Stimulated activated effector memory CD8-positive, alpha-beta T cell treated with anti-CD3 and anti-CD28 coated beads, Interleukin-12 subunit alpha, Interleukin-12 subunit beta, amount 100 ng/mL, for 72 hours (primary cell): Measurements from ENCODE around the gene MACROD2.

Experiments
- ATAC-seq: fragments of 150-1000 bp; cut with Tn5 transposase; 2 replicates; pipeline ENCODE4 v1.10.0; 2021
- DNase-seq, 2 donors: peaks; one replicate each; pipeline ENCODE4 v3.0.0; 2021 to 2022; ENCODE audit warnings: low spot score in 2 of 2
- H3K27ac Mint-ChIP-seq: one replicate; pipeline ENCODE4 v1.8.0; 2022; ENCODE audit warnings: mild to moderate bottlenecking, mixed read lengths
- H3K36me3 Mint-ChIP-seq: one replicate; pipeline ENCODE4 v1.8.0; 2022; ENCODE audit warnings: mild to moderate bottlenecking, mixed read lengths
- H3K4me1 Mint-ChIP-seq: one replicate; pipeline ENCODE4 v1.8.0; 2022; ENCODE audit warnings: mixed read lengths
- H3K4me3 Mint-ChIP-seq: one replicate; pipeline ENCODE4 v1.8.0; 2022; ENCODE audit warnings: mild to moderate bottlenecking, mixed read lengths
- H3K9me3 Mint-ChIP-seq: one replicate; pipeline ENCODE4 v1.8.0; 2022; ENCODE audit warnings: mixed read lengths

The MACROD2 gene

DNA sequence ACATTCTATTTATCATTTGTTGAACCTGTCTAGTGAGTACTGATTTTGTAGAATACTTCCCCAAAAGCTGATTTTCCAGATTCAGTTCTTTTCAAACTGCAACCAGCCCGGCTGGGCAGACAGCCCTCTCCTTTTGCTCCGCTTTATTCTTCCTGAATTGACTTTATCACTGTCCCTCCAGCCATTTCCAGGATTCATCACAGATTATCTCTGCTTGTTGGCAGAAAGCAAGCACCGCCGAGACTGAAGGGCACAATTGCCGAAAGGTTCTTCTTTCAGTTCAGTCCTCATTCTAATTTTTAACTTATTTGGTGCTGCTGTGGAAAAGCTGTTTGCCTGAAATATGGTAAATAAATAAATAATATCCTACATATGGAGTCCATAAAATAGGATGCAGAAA, 711.2 kb downstream of the MACROD2 start:
- Mint-ChIP-seq H3K9me3 (peaks cover 13% of the 10 kb centered on the region), H3K4me1 (no peaks in the 10 kb centered on the region), H3K27ac (no peak overlapping the region), H3K4me3 (no peak overlapping the region), H3K36me3 (no peaks in the 10 kb centered on the region)
- no peak for ATAC-seq
- no peak for DNase-seq

DNA sequence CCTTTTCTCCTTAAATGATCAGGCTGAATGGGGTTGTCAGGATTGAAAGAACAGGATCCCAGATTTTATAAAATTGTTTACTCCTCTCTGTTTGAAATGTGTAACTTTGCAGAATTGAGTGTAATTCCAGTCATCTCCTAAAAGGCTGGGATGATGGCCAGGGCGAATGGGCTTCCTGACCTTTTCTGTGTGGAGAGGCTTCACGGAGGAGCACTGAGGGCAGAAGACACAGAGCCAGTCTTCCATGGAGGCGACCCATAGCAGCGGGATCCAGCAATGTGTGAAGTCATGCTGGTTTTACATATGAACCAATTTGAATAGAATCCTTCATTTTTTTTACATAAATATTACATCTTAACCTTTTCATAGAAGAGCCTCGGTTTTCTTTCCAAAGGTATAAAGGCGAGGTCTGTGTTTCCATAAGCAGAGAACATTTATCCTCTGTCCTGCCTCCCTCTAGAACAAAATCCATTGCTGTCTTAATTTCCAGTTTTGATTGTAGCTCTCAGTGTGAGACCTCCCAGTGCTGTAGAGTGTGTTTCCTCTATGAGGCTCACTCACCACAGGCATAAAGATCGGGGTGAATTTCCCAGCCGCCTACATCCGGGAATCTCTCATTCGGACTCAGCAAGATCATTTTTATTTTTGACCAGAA, 711.8 kb downstream of the MACROD2 start:
- ATAC-seq (no peak), DNase-seq (no peak)
- Mint-ChIP-seq H3K4me1 (no peaks in the 10 kb centered on the region), H3K27ac (no peak overlapping the region), H3K36me3 (no peaks in the 10 kb centered on the region), H3K9me3 (peaks cover 14% of the 10 kb centered on the region), H3K4me3 (no peak overlapping the region)

DNA sequence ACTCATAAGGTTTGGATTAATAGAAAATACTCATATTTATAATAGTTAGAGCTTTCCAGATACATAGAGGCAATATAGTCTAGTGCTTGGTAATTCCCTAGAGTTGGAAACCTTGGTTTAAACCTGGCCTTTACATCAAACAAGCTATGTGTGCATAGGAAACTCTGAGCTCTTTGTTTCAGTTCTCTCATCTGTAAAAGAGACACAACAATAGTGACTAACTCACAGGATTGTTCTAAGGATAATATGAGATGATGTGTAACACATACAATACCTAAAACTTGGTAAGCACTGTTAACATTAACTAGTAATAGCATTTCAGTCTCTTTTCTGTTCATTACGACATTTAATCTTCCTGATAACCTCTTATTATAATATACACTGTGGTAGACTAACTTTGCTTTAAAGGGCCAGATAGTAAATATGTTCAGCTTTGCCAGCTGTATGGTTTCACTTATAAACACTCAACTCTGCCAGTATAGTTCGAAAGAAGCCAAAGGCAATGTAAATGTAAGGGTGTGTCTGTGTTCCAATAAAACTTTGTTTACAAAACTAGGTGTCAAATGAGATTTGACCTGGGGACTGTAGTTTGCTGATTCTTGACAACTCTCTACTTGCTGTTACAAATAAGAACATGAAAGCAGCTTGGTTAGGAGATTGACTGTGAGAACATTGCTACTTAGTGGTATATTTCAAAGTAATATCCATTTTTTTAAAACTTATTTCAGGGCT, 712.7 kb downstream of the MACROD2 start:
- no peak overlapping the region for H3K4me3 Mint-ChIP-seq
- DNase-seq (no peak), ATAC-seq (no peak)
- H3K9me3 Mint-ChIP-seq: peaks cover 17% of the 10 kb centered on the region
- H3K4me1 Mint-ChIP-seq: no peaks in the 10 kb centered on the region
- no peaks in the 10 kb centered on the region for H3K36me3 Mint-ChIP-seq
- no peak overlapping the region for H3K27ac Mint-ChIP-seq

DNA sequence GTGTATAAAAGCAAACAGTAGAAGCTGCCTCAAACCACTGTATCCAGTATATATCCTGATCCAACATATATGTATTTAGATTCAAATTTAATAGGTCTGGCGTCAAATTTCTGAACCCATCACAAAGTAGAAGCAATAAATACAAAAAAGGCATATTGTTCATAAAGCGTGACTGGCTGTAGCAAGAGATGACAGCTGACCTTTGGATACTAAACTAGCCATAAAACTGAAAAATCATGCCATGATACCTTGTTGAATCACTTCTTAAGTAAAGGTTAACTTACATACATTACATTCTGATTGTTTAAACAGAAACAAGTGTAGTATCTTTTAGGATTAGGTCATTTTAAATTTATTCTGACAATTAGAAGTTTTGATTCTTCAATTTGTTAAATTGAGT, 714.1 kb downstream of the MACROD2 start:
- no peaks in the 10 kb centered on the region for H3K36me3 Mint-ChIP-seq
- peaks cover 21% of the 10 kb centered on the region for H3K9me3 Mint-ChIP-seq
- no peak overlapping the region for H3K27ac Mint-ChIP-seq
- no peaks in the 10 kb centered on the region for H3K4me1 Mint-ChIP-seq
- ATAC-seq: no peak
- DNase-seq: no peak
- no peak overlapping the region for H3K4me3 Mint-ChIP-seq

DNA sequence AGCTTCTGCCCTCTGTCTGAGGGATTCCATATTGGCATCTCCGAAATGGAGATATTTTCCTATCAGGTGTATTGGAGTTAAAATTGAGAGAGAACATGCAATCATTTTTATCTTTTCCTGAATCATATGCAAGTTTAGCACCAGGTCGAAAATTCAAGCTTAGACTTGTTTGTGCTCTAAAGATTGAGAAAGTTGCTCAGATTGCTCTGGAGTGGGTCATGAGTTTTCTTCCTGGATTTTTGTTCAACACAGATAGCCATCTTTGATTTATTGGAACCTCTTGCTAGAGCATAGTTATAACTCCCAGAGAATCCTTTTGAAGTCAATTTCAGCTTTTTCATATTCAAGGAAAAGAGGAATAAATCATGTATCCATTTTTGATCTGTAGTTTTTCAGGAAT, 715.6 kb downstream of the MACROD2 start:
- no peak for ATAC-seq
- no peak overlapping the region for H3K4me3 Mint-ChIP-seq
- H3K9me3 Mint-ChIP-seq: peaks cover 24% of the 10 kb centered on the region
- DNase-seq: no peak
- no peak overlapping the region for H3K27ac Mint-ChIP-seq
- H3K4me1 Mint-ChIP-seq: no peaks in the 10 kb centered on the region
- H3K36me3 Mint-ChIP-seq: no peaks in the 10 kb centered on the region

DNA sequence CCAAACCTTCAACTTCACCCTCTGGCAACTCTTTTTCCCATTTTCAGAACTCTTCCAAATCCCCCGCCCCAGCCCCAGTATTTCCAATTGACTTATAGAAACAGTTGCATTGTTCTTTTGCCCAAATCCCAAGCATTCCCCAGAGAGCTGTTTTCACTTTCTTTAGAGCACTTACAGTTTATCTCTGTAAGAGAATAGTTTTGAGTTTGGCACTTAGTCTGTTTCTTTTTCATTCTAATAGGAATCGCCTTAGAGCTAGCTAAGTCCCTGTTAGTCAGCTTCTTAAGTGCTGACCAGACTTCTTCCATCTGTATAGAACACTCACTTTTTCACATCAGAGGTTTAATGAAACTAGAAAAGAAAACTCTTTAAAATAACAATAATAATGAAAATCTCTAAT, 716.3 kb downstream of the MACROD2 start:
- DNase-seq (no peak), ATAC-seq (no peak)
- Mint-ChIP-seq H3K4me1 (no peaks in the 10 kb centered on the region), H3K27ac (no peak overlapping the region), H3K36me3 (no peaks in the 10 kb centered on the region), H3K9me3 (peaks cover 25% of the 10 kb centered on the region), H3K4me3 (no peak overlapping the region)

DNA sequence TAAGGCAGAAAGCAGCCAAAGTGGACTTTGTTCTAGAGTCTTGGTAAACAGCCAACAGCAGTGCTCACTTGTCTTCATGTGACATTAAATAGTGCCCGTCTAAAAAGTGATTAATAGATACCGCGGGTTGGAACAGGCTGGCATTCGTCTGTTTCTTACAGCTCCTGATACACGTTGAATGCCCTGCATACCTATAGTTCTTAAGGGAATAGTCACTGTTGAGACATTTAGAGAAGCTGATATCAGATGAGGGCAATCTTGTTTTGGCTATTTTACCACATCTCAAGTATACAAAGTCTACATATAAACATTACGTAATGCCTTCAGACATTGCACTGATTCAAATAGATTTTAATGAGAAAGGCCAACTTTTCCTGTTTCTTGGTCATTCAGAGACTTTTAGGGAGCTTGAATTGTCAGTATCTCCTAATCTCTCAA, 717.0 kb downstream of the MACROD2 start:
- Mint-ChIP-seq H3K36me3 (no peaks in the 10 kb centered on the region), H3K9me3 (peaks cover 25% of the 10 kb centered on the region), H3K4me1 (no peaks in the 10 kb centered on the region), H3K27ac (no peak overlapping the region), H3K4me3 (no peak overlapping the region)
- no peak for ATAC-seq
- DNase-seq: no peak

DNA sequence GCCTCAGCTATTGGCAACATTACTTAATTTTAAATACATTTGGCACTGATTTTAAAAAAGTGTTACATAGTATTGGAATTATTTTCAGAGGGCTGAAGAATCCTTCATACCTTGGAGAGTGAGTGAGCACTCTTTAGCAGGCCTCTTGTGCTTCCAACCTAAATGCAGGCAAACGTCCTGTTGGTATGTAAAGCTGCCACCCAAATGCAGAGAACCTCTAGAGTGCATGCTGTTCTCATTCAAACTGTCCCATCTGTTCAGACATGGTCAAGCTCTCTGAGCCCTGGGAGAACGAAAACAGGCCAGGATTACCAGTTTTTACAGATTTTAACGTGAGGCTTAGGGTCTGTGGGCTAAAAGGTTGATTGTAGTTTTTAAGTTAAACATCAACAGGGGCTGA, 720.1 kb downstream of the MACROD2 start:
- Mint-ChIP-seq H3K4me1 (no peaks in the 10 kb centered on the region), H3K9me3 (peaks cover 27% of the 10 kb centered on the region), H3K4me3 (no peak overlapping the region), H3K36me3 (no peaks in the 10 kb centered on the region), H3K27ac (no peak overlapping the region)
- ATAC-seq (no peak), DNase-seq (no peak)

DNA sequence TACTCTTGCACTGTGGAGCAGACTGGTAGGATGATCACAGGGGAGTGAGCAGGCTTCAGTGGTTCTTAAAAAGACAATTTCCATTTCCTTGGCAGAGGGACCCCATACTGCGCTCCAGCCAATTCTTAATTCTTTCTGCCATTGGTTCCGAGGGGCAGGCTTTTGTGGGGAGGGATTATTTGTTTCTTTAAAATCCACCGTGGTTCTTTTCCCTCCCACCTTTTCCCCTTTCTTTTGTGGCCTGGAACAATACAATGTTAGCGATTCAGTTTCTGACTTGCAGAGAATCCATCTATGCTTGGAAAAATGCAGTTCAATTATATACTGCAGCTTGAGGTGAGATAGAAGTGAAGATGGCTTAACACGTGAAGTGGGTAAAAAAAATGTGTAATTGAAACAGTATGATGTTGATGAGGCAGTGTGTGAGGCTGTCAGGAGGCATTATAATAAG, 721.1 kb downstream of the MACROD2 start:
- H3K4me3 Mint-ChIP-seq: no peak overlapping the region
- ATAC-seq: no peak
- H3K4me1 Mint-ChIP-seq: no peaks in the 10 kb centered on the region
- DNase-seq: no peak
- H3K27ac Mint-ChIP-seq: no peak overlapping the region
- no peaks in the 10 kb centered on the region for H3K36me3 Mint-ChIP-seq
- H3K9me3 Mint-ChIP-seq: peaks cover 24% of the 10 kb centered on the region

DNA sequence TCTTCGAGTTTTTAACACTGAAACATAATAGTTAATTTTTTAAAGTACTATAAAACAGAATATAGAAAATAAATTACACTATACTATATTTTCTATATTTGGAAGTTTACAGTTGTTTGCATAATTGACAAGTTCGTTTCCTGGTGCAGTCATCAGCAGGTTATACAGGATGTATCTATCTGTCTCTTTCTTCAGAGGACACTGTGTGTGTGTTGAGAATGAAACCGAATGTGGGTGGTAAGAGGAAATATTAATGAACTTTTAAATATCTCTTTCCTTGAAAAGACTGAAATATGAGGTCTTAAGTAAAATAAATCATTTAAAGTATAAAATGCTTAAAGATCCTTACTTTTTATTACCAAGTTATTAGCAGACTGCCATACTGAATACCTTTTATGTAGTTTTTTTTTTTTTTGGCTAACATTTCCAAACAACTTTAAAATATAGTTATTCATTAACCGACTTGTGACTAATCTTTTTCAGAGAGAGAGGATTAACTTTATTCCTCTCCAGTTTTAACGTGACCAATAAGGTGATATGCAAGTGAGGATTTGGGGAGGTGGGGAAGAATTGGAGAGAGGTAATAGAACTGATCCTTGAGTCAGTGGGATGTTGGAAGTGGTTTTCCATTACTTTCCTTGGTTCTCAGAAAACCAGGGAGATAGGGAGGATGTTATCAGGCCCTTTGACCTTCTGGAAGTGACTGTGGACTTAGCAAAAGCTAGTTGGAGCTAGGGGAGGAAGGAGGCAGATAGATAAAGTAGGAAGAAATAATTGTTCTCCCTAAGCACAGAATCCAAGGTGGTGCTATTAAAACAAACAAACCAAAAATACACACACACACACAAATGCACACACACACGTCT, 722.1 kb downstream of the MACROD2 start:
- Mint-ChIP-seq H3K4me1 (no peaks in the 10 kb centered on the region), H3K27ac (no peak overlapping the region), H3K9me3 (peaks cover 20% of the 10 kb centered on the region), H3K36me3 (no peaks in the 10 kb centered on the region), H3K4me3 (no peak overlapping the region)
- ATAC-seq (no peak), DNase-seq (no peak)

DNA sequence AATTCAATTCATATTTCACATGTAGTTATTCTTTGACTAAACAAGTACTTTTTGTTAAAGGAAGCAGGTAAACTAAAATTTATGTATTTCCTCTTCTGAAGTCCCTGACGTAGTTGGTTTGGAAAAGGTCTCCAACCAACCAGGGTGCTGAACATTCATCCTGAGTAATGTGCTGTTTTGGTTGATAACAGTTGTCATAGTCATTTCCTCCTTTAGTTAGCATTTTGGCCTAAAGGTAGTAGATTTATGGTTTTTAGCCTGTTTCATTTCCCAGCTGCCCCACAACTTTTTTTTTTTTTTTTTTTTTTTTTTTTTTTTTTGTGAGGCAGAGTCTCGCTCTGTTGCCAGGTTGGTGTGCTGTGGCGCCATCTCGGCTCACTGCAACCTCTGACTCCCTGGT, 724.9 kb downstream of the MACROD2 start:
- DNase-seq: no peak
- no peak for ATAC-seq
- no peak overlapping the region for H3K4me3 Mint-ChIP-seq
- H3K9me3 Mint-ChIP-seq: peaks cover 18% of the 10 kb centered on the region
- H3K27ac Mint-ChIP-seq: no peak overlapping the region
- no peaks in the 10 kb centered on the region for H3K36me3 Mint-ChIP-seq
- no peaks in the 10 kb centered on the region for H3K4me1 Mint-ChIP-seq

DNA sequence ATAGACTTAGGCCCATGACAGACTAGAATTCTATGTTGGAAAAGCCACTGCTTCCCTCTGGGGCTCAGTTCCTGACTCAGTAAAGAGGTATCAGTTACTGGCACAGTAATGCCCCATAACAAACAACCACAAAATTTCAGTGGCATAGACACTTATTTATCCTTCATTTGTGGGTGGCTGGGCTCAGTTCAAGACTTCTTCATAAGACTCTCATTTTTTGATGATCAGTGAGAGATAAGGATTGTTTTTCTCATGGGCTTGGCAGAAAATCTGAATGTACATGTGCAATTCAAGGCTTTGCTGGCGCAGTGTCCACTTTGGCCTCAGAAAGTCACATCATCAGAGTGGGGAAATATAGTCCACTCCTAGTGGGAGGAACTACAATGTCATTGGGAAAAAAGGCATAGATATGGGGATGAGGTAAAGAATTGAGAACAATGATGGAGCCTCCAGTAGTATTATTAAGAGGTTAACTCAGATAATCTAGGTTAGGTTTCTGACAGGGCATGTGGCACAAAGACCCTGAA, 726.7 kb downstream of the MACROD2 start:
- no peak overlapping the region for H3K4me3 Mint-ChIP-seq
- no peaks in the 10 kb centered on the region for H3K36me3 Mint-ChIP-seq
- no peak for DNase-seq
- H3K4me1 Mint-ChIP-seq: no peaks in the 10 kb centered on the region
- H3K27ac Mint-ChIP-seq: no peak overlapping the region
- peaks cover 18% of the 10 kb centered on the region for H3K9me3 Mint-ChIP-seq
- ATAC-seq: no peak

DNA sequence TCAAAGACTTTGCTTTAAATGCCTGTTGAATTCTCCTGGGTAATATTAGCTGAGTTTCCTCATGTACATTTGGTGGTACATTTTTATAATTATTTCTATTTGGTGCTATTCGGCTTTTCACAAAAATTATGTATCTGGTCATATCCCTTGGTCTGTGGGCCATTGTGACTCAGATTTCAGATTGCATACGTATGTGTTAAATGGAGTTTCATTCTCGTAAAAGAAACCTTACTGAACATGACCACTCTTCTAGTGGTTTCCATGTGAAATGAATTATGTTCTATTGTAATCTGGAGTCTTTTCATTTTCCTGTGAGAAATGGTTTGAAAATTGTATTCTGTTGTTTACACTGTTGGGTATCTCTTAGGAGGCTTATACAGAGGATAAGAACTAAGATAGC, 728.3 kb downstream of the MACROD2 start:
- Mint-ChIP-seq H3K9me3 (peaks cover 14% of the 10 kb centered on the region), H3K36me3 (no peaks in the 10 kb centered on the region), H3K4me3 (no peak overlapping the region), H3K27ac (no peak overlapping the region), H3K4me1 (no peaks in the 10 kb centered on the region)
- ATAC-seq (no peak), DNase-seq (no peak)

DNA sequence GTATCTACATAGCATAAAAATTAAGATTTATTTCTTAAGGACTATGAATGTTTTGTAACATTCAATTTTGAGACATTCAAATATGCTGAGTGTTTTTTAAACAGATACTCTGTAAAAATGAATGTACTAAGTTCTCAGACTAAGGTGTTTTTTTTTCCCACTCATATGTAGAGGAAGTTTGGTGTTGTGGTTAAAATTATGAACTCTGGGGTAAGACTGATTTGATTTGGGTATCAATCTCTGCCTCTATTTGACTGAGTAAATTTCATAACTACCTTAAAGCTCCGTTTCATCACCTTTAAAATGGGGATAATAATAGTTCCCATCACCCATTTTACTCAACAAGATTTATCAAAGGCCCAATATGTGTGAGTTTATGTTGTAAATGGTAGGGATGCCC, 728.7 kb downstream of the MACROD2 start:
- peaks cover 14% of the 10 kb centered on the region for H3K9me3 Mint-ChIP-seq
- H3K27ac Mint-ChIP-seq: no peak overlapping the region
- no peak overlapping the region for H3K4me3 Mint-ChIP-seq
- no peaks in the 10 kb centered on the region for H3K36me3 Mint-ChIP-seq
- DNase-seq (no peak), ATAC-seq (no peak)
- no peaks in the 10 kb centered on the region for H3K4me1 Mint-ChIP-seq

DNA sequence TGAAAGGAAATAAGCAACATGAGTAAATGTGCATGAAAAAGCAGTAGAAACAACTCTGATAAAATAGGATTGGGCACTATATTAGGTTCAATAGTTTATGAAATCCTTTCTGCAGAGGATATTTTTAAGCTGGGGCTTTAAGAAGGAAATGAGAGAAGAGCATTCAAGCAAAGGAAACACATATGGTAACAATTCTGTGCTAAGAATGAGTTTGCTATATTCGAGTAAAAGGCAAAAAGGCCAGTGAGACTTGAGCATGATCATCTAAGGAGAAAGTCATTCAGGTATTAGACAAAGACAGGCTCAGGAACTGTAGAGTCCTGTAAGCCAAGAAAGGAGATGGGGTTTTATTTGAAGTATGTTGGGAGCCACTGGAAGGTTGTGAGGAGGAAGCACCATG, 729.2 kb downstream of the MACROD2 start:
- Mint-ChIP-seq H3K4me1 (no peaks in the 10 kb centered on the region), H3K27ac (no peak overlapping the region), H3K4me3 (no peak overlapping the region), H3K9me3 (peaks cover 14% of the 10 kb centered on the region), H3K36me3 (no peaks in the 10 kb centered on the region)
- DNase-seq (no peak), ATAC-seq (no peak)
